Uterus (tissue), 4 donors: ENCODE data around the gene CACNB2. TPM values are rescaled to one million over a fixed set of nuclear protein-coding genes. Genes with fewer than 3 reads are reported as not detected.
A peak's percentile ranks its signal among the peaks of the same experiment; 100 is the strongest.

ENCODE experiments used
- DNase-seq, 2 donors: peaks; one replicate each; pipeline ENCODE4 v3.0.0-alpha.2; 2019 to 2020
- H3K27ac ChIP-seq, 2 donors: fragments of 200-600 bp; sonication (generic); 1 replicate in 1 of 2; 2 replicates in 1 of 2; pipeline ENCODE4 v1.5.1; 2016 to 2018
- H3K27me3 ChIP-seq, 2 donors: fragments of 200-600 bp; sonication (generic); one replicate each; pipeline ENCODE4 v1.5.1; 2018 to 2019; ENCODE audit warnings: control low read depth in 1 of 2
- H3K36me3 ChIP-seq, 2 donors: fragments of 200-600 bp; sonication (generic); one replicate each; pipeline ENCODE4 v1.5.1; 2019; ENCODE audit warnings: control low read depth in 1 of 2
- H3K4me1 ChIP-seq, 2 donors: fragments of 200-600 bp; sonication (generic); one replicate each; pipeline ENCODE4 v1.5.1; 2018 to 2019; ENCODE audit warnings: control low read depth in 1 of 2
- H3K4me3 ChIP-seq, 2 donors: fragments of 200-600 bp; sonication (generic); 1 replicate in 1 of 2; 2 replicates in 1 of 2; pipeline ENCODE4 v1.5.1; 2018 to 2019; ENCODE audit warnings: mild to moderate bottlenecking in 1 of 2
- H3K9me3 ChIP-seq, 2 donors: fragments of 200-600 bp; sonication (generic); one replicate each; pipeline ENCODE4 v1.5.1; 2019; ENCODE audit warnings: control low read depth in 1 of 2
- CTCF ChIP-seq, 4 experiments: fragments of 200-600 bp in 2 of 4; fragments of 450-650 bp in 2 of 4; sonication (generic) in 2 of 4; IDR thresholded peaks; one replicate each; pipeline ENCODE4 v1.5.1; 2016 to 2019; ENCODE audit warnings: antibody characterized with exemption in 4 of 4, mild to moderate bottlenecking in 2 of 4, moderate library complexity in 1 of 4
- POLR2A ChIP-seq, 2 donors: fragments of 450-650 bp; IDR thresholded peaks; one replicate each; pipeline ENCODE4 v1.6.1; 2016; ENCODE audit warnings: antibody characterized with exemption in 2 of 2, mild to moderate bottlenecking in 1 of 2, moderate library complexity in 1 of 2
- intact Hi-C: fragments of 100-400 bp; cut with DNase I; formaldehyde crosslinking; loops from one replicate; pipeline ENCODE4 v1.15.1; 2023; ENCODE audit warnings: low total_unique reads
- total RNA-seq, 4 donors: library from RNA; depleted of rRNA in 3 of 4; stranded (reverse); fragments of >200 nt in 3 of 4; gene quantifications; one replicate each; pipeline versions ENCODE4 v1.1.0 to v1.2.4, GENCODE V29; 2014 to 2023
- donor health status: DM: yes; HTN: yes; CAD: no.

The CACNB2 gene
- total RNA-seq, 4 donors from 2014 or later: 19.4 to 33.0 (median 27.0) TPM

- H3K4me1 ChIP-seq: no peaks in the 10 kb centered on the region
- intact Hi-C loops: no loop called here
- no peak for TF ChIP-seq POLR2A (IDR thresholded peaks at IDR 0.05)
- TF ChIP-seq CTCF (IDR thresholded peaks at IDR 0.05): no peak
Observed at GRCh38 chr10:18221882-18222281, 81.7 kb downstream of the CACNB2 start.

GRCh38 chr10:18222866-18223265, 82.6 kb downstream of the CACNB2 start:
- intact Hi-C loops: no loop called here
- no peaks in the 10 kb centered on the region for H3K27me3 ChIP-seq
- no peak for DNase-seq
- no peak overlapping the region for H3K4me3 ChIP-seq
- no peaks in the 10 kb centered on the region for H3K36me3 ChIP-seq
- TF ChIP-seq CTCF (IDR thresholded peaks at IDR 0.05): no peak
- no peak for TF ChIP-seq POLR2A (IDR thresholded peaks at IDR 0.05)
- H3K4me1 ChIP-seq: no peaks in the 10 kb centered on the region
- no peak overlapping the region for H3K27ac ChIP-seq
- no peaks in the 10 kb centered on the region for H3K9me3 ChIP-seq

More at GRCh38 chr10:18221882-18222281, 81.7 kb downstream of the CACNB2 start:
- Histone ChIP-seq H3K4me3 (no peak overlapping the region), H3K27me3 (no peaks in the 10 kb centered on the region), H3K27ac (no peak overlapping the region), H3K9me3 (no peaks in the 10 kb centered on the region), H3K36me3 (no peaks in the 10 kb centered on the region)
- no peak for DNase-seq

- Histone ChIP-seq H3K4me3 (no peak overlapping the region), H3K27me3 (no peaks in the 10 kb centered on the region), H3K36me3 (no peaks in the 10 kb centered on the region), H3K27ac (peak overlapping the region; percentile 24 to 69), H3K9me3 (no peaks in the 10 kb centered on the region), H3K4me1 (no peaks in the 10 kb centered on the region)
- DNase-seq: no peak
- TF ChIP-seq POLR2A (IDR thresholded peaks at IDR 0.05) (no peak), CTCF (IDR thresholded peaks at IDR 0.05) (no peak)
- intact Hi-C loops: no loop called here
Observed at GRCh38 chr10:18223898-18224297, 83.7 kb downstream of the CACNB2 start.

- peak; percentile 43 to 55 for DNase-seq
- Histone ChIP-seq H3K4me1 (no peaks in the 10 kb centered on the region), H3K4me3 (no peak overlapping the region), H3K9me3 (no peaks in the 10 kb centered on the region), H3K27ac (peak overlapping the region; percentile 24 to 69), H3K36me3 (no peaks in the 10 kb centered on the region), H3K27me3 (no peaks in the 10 kb centered on the region)
- intact Hi-C loops: no loop called here
- TF ChIP-seq POLR2A (IDR thresholded peaks at IDR 0.05) (no peak), CTCF (IDR thresholded peaks at IDR 0.05) (no peak)
Observed at GRCh38 chr10:18224626-18225445, 84.6 kb downstream of the CACNB2 start.

GRCh38 chr10:18226336-18226735, 86.1 kb downstream of the CACNB2 start:
- intact Hi-C loops: no loop called here
- Histone ChIP-seq H3K4me3 (no peak overlapping the region), H3K4me1 (no peaks in the 10 kb centered on the region), H3K36me3 (no peaks in the 10 kb centered on the region), H3K9me3 (no peaks in the 10 kb centered on the region), H3K27ac (no peak overlapping the region), H3K27me3 (no peaks in the 10 kb centered on the region)
- no peak for DNase-seq
- TF ChIP-seq POLR2A (IDR thresholded peaks at IDR 0.05) (no peak), CTCF (IDR thresholded peaks at IDR 0.05) (no peak)
